Ureter (tissue), 1 donor: ENCODE results near the gene CAST. TPM values are rescaled to one million over a fixed set of nuclear protein-coding genes. Genes with fewer than 3 reads are reported as not detected.

Source experiments
- DNase-seq: peaks from one replicate; pipeline ENCODE4 v3.0.0-alpha.2; 2020; ENCODE audit warnings: low spot score
- total RNA-seq: library from RNA; stranded (reverse); gene quantifications from one replicate; pipeline ENCODE4 v1.2.4, GENCODE V29; 2023
- donor health status: DM: yes; HTN: yes; CAD: no.

The CAST gene
- total RNA-seq, 1 donor from 2014 or later = 473 TPM

GRCh38 chr5:96818125-96818788 lies 156.1 kb downstream of the CAST start:
- no peak for DNase-seq

GRCh38 chr5:96819806-96820205 lies 157.6 kb downstream of the CAST start:
- DNase-seq = no peak

- no peak for DNase-seq
Measured at GRCh38 chr5:96821260-96821916, 159.2 kb downstream of the CAST start.

GRCh38 chr5:96822686-96823459 lies 160.7 kb downstream of the CAST start:
- DNase-seq = no peak

DNA sequence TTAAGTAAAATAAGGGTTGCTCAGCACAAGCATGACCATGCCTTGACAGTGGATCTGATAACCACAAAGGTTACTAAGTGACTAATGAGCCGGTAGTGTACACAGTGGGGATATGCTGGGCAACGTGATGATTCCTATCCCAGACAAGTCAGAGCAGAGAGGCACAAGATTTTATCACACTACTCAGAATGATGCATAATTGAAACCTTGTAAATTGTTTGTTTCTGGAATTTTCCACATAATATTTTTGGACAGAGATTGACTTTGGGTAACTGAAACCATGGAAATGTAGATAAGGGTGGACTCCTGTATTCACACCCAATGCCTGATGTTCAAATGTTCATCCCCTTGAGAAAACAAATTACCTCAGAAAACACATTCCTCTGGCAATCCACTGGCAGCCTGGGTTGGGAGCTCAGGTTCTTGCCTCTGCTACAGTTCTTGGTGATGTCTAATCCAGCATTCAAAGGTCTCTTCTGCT lies 161.8 kb downstream of the CAST start:
- DNase-seq = no peak

Other genes starting within 250 kb of the CAST start
- gene PCSK1, start 229.1 kb upstream of the CAST start, total RNA-seq = 0.34 TPM
- 88.3 TPM for gene ERAP1, start 145.6 kb downstream of the CAST start, total RNA-seq
- gene ERAP2, start 214.1 kb downstream of the CAST start, total RNA-seq = 9.2 TPM